ENCODE measurements around the gene DIRAS1.

The DIRAS1 gene

GRCh38 chr19:2665103-2665502, 56.1 kb downstream of the DIRAS1 start:
- H3K4me3 ChIP-seq (ENCODE audit: low read depth, low read length) = no peak overlapping the region
- TF ChIP-seq CTCF (IDR thresholded peaks at IDR 0.05; ENCODE audit: low read depth, low read length) = no peak
